Left ventricle myocardium inferior (tissue), 1 donor: ENCODE data around the gene TBC1D22B. TPM values are rescaled to one million over a fixed set of nuclear protein-coding genes. Genes with fewer than 3 reads are reported as not detected.

Experiments used
- DNase-seq: peaks from one replicate; pipeline ENCODE4 v3.0.0-alpha.2; 2020
- H3K27ac ChIP-seq: fragments of 200-600 bp; replicated peaks from 2 replicates; pipeline ENCODE4 v1.8.0; 2021
- H3K27me3 ChIP-seq: fragments of 200-600 bp; 2 replicates; pipeline ENCODE4 v1.8.0; 2021; ENCODE audit warnings: low read depth
- H3K36me3 ChIP-seq: fragments of 200-600 bp; 2 replicates; pipeline ENCODE4 v1.8.0; 2021
- H3K4me1 ChIP-seq: fragments of 200-600 bp; 2 replicates; pipeline ENCODE4 v1.8.0; 2021
- H3K4me3 ChIP-seq: fragments of 200-600 bp; 2 replicates; pipeline ENCODE4 v1.8.0; 2021; ENCODE audit warnings: mild to moderate bottlenecking, moderate library complexity
- H3K9me3 ChIP-seq: fragments of 200-600 bp; replicated peaks from 2 replicates; pipeline ENCODE4 v1.8.0; 2021
- intact Hi-C: fragments of 100-400 bp; cut with micrococcal nuclease; formaldehyde crosslinking; loops from one replicate; pipeline ENCODE4 v1.11.0; 2022
- total RNA-seq: library from RNA; stranded (reverse); fragmentation: NEBNext Ultra II Directional; extraction: Animal tissue kit (Norgen Biotek cat#: 25700); gene quantifications from one replicate; pipeline ENCODE4 v1.2.1, GENCODE V29; 2021
- TF ChIP-seq, protein P1 (sequence below): fragments of 200-600 bp; IDR thresholded peaks from 2 replicates; pipeline ENCODE4 v1.8.0; 2021; ENCODE audit warnings: antibody characterized with exemption, mild to moderate bottlenecking, borderline replicate concordance
- donor health status: DM: no; HTN: yes; CAD: no; lungs with severe emphysema.

TBC1D22B gene
- total RNA-seq, 1 donor from 2014 or later: 6.1 TPM

DNA sequence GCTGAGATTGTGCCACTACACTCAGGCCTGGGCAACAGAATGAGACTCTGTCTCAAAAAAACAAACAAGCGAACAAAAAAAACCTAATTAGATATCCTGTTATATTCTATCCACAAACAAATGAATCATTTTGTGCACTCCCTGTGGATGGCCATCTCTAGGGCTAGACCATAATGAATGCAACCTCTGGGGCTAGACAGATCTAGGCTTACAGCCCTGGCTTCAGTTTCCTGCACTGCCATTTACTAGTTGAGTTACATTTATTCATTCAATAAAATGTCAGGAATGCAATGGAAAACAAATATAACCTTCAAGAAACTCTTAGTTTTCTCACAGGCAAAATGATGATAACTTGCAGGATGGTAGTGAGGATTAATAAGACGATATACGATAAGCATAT, 89.6 kb downstream of the TBC1D22B start:
- no peak for DNase-seq
- Histone ChIP-seq H3K36me3 (no peaks in the 10 kb centered on the region), H3K4me1 (no peaks in the 10 kb centered on the region), H3K27me3 (no peaks in the 10 kb centered on the region), H3K27ac (no peak overlapping the region), H3K9me3 (no peaks in the 10 kb centered on the region), H3K4me3 (no peak overlapping the region)
- TF ChIP-seq, protein P1, sequence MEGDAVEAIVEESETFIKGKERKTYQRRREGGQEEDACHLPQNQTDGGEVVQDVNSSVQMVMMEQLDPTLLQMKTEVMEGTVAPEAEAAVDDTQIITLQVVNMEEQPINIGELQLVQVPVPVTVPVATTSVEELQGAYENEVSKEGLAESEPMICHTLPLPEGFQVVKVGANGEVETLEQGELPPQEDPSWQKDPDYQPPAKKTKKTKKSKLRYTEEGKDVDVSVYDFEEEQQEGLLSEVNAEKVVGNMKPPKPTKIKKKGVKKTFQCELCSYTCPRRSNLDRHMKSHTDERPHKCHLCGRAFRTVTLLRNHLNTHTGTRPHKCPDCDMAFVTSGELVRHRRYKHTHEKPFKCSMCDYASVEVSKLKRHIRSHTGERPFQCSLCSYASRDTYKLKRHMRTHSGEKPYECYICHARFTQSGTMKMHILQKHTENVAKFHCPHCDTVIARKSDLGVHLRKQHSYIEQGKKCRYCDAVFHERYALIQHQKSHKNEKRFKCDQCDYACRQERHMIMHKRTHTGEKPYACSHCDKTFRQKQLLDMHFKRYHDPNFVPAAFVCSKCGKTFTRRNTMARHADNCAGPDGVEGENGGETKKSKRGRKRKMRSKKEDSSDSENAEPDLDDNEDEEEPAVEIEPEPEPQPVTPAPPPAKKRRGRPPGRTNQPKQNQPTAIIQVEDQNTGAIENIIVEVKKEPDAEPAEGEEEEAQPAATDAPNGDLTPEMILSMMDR: no peak
- intact Hi-C loops: no loop called here

GRCh38 chr6:37347670-37348111, 90.1 kb downstream of the TBC1D22B start:
- Histone ChIP-seq H3K4me1 (no peaks in the 10 kb centered on the region), H3K27me3 (no peaks in the 10 kb centered on the region), H3K9me3 (no peaks in the 10 kb centered on the region), H3K4me3 (no peak overlapping the region), H3K36me3 (no peaks in the 10 kb centered on the region), H3K27ac (no peak overlapping the region)
- no peak for DNase-seq
- intact Hi-C loops: no loop called here
- TF ChIP-seq, protein P1: no peak

- H3K4me1 ChIP-seq: peaks cover 27% of the 10 kb centered on the region
- no peaks in the 10 kb centered on the region for H3K36me3 ChIP-seq
- H3K27me3 ChIP-seq: no peaks in the 10 kb centered on the region
- no peak overlapping the region for H3K27ac ChIP-seq
- TF ChIP-seq, protein P1: no peak
- H3K4me3 ChIP-seq: no peak overlapping the region
- H3K9me3 ChIP-seq: no peaks in the 10 kb centered on the region
- intact Hi-C loops: no loop called here
- no peak for DNase-seq
Observed at GRCh38 chr6:37351027-37351426, 93.5 kb downstream of the TBC1D22B start.

DNA sequence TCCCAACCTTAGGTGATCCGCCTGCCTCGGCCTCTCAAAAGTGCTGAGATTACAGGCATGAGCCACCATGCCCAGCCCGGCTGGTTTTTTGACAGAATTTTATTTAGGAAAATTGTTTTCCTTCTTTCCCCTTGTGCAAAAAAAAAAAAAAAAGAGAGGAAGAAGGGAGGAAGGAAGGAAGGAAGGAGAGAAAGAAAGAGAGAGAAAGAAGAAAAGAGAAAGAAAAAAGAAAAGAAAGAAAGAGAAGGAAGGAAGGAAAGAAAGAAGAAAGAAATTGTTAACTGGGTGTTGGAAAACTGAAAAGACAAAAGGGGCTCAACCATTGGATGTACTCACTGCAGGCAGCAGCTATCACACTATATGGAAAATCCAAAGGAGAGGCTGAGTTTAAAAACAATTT, 94.8 kb downstream of the TBC1D22B start:
- no peak overlapping the region for H3K4me3 ChIP-seq
- H3K9me3 ChIP-seq: no peaks in the 10 kb centered on the region
- TF ChIP-seq, protein P1: no peak
- peaks cover 39% of the 10 kb centered on the region for H3K4me1 ChIP-seq
- intact Hi-C loops: no loop called here
- no peak overlapping the region for H3K27ac ChIP-seq
- H3K27me3 ChIP-seq: no peaks in the 10 kb centered on the region
- no peak for DNase-seq
- no peaks in the 10 kb centered on the region for H3K36me3 ChIP-seq

DNA sequence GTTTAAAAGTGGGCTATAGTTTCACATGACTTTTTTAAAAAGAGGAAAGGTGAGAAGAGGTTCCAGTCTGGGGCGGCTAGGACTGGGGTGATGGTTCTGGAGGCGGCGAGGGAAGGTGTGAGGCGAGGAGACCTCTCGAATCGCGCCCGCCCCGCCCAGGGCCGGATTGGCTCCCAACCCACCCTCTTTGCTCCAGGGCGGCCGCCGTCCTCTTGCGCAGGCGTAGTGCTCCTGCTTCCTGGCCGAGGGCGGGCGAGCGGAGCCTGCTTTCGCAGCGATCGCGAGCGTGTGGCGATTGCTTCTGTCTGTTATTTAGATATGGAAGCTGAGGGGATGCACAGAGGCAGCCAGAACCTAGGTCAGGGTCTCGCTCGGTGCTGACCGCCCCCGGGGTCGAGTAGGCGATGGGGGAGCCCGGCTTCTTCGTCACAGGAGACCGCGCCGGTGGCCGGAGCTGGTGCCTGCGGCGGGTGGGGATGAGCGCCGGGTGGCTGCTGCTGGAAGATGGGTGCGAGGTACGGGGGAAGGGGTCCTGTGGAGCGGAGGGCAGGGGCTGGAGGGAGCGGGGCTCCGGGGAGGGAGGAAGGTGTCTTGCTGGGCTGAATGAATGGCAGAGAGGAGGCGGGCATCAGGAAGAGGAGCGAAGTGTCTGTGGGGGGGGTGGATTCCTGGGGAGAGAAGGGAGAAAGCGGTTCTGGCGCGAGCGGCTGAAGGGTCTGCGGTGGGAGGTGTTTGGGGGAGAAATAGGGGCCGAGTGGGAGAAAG, 96.4 kb downstream of the TBC1D22B start, which contains the start of gene RNF8:
TSS of gene RNF8 (plus strand) at position 223 of the 765 bp plus-strand sequence. CDS start at position 405, 182 bp downstream.
- H3K36me3 ChIP-seq: no peaks in the 10 kb centered on the region
- no peaks in the 10 kb centered on the region for H3K9me3 ChIP-seq
- peak; percentile 93 for DNase-seq
- intact Hi-C loops: no loop called here
- H3K4me3 ChIP-seq: peak within 1 kb of the TSS; percentile 87
- TF ChIP-seq, protein P1: no peak
- peaks cover 46% of the 10 kb centered on the region for H3K4me1 ChIP-seq
- no peaks in the 10 kb centered on the region for H3K27me3 ChIP-seq
- H3K27ac ChIP-seq: peak within 1 kb of the TSS; percentile 53
